PC-3 (cell line): ENCODE measurements around the gene PVALEF. TPM values are rescaled to one million over a fixed set of nuclear protein-coding genes. Genes with fewer than 3 reads are reported as not detected.

ENCODE experiments used
- ATAC-seq: fragments of 200-7000 bp; cut with Tn5 transposase; 2 replicates; pipeline ENCODE4 v1.9.1; 2020; ENCODE audit warnings: mild to moderate bottlenecking, moderate library complexity
- BruUV-seq: library from RNA; stranded (reverse); fragments of 400-500 nt; replicated peaks from 2 replicates; lab custom pipeline; 2021; lab: Mats Ljungman, UMichigan
- CTCF ChIA-PET: fragments of 300-600 bp; sonication (Branson Sonifier 250); formaldehyde crosslinking; loops from one replicate; lab custom pipeline; 2022; ENCODE audit warnings: antibody characterized with exemption; lab: Charles Lee
- POLR2A ChIA-PET: fragments of 300-600 bp; sonication (Branson Sonifier 250); formaldehyde crosslinking; loops from one replicate; lab custom pipeline; 2022; ENCODE audit warnings: antibody characterized with exemption; ENCODE audit not compliant: unreplicated experiment; lab: Charles Lee
- DNase-seq: peaks from one replicate; pipeline ENCODE4 v3.0.0-alpha.2; 2015
- H2AFZ ChIP-seq: fragments of 300-600 bp; sonication (generic); 2 replicates; pipeline ENCODE4 v1.6.0; 2016; ENCODE audit warnings: antibody characterized with exemption, low read length
- H3F3A ChIP-seq: fragments of 300-600 bp; sonication (generic); one replicate; pipeline ENCODE4 v1.6.0; 2017; ENCODE audit warnings: antibody characterized with exemption, low read length, control low read depth, mild to moderate bottlenecking; ENCODE audit not compliant: unreplicated experiment
- H3K27ac ChIP-seq: fragments of 300-600 bp; sonication (generic); 2 replicates; pipeline ENCODE4 v1.5.1; 2016; ENCODE audit warnings: mild to moderate bottlenecking, low read length
- H3K27me3 ChIP-seq: fragments of 300-600 bp; sonication (generic); 2 replicates; pipeline ENCODE4 v1.6.1; 2016; ENCODE audit warnings: low read length, mixed read lengths
- H3K36me3 ChIP-seq: fragments of 300-600 bp; sonication (generic); 2 replicates; pipeline ENCODE4 v1.6.1; 2016; ENCODE audit warnings: low read depth, mixed run types, low read length, mixed read lengths
- H3K4me1 ChIP-seq: fragments of 300-600 bp; sonication (generic); 2 replicates; pipeline ENCODE4 v1.5.1; 2016; ENCODE audit warnings: low read length; ENCODE audit not compliant: insufficient read depth
- H3K4me2 ChIP-seq: fragments of 300-600 bp; sonication (generic); 2 replicates; pipeline ENCODE4 v1.6.0; 2016; ENCODE audit warnings: low read length
- H3K4me3 ChIP-seq: fragments of 300-600 bp; sonication (generic); 2 replicates; pipeline ENCODE4 v1.5.1; 2016; ENCODE audit warnings: mild to moderate bottlenecking, low read length, mixed read lengths
- H3K79me2 ChIP-seq: fragments of 300-600 bp; sonication (generic); 2 replicates; pipeline ENCODE4 v1.6.1; 2017; ENCODE audit warnings: low read length, mixed read lengths
- H3K9ac ChIP-seq: fragments of 300-600 bp; sonication (generic); 2 replicates; pipeline ENCODE4 v1.6.0; 2016; ENCODE audit warnings: mild to moderate bottlenecking, low read length
- H3K9me2 ChIP-seq: fragments of 300-600 bp; sonication (generic); replicated peaks from 2 replicates; pipeline ENCODE4 v1.6.1; 2016; ENCODE audit warnings: mixed run types, low read length, mixed read lengths
- H3K9me3 ChIP-seq: fragments of 300-600 bp; sonication (generic); 2 replicates; pipeline ENCODE4 v1.6.1; 2016; ENCODE audit warnings: low read length, mixed read lengths
- H4K20me1 ChIP-seq: fragments of 300-600 bp; sonication (generic); 2 replicates; pipeline ENCODE4 v1.6.1; 2016; ENCODE audit warnings: low read length, mixed read lengths
- EZH2 ChIP-seq: fragments of 300-600 bp; sonication (generic); IDR thresholded peaks from one replicate; pipeline ENCODE4 v1.6.1; 2017; ENCODE audit warnings: antibody characterized with exemption, mild to moderate bottlenecking, low read length; ENCODE audit not compliant: unreplicated experiment
- EZH2phosphoT487 ChIP-seq: fragments of 300-600 bp; sonication (generic); IDR thresholded peaks from 2 replicates; pipeline ENCODE4 v1.6.1; 2018; ENCODE audit warnings: mild to moderate bottlenecking, antibody characterized with exemption, low read length, borderline replicate concordance
- intact Hi-C: fragments of 100-400 bp; cut with micrococcal nuclease; formaldehyde crosslinking; loops from 2 replicates; pipeline ENCODE4 v1.9.0; 2023
- total RNA-seq: library from RNA; depleted of rRNA; stranded (reverse); fragments of >200 nt; gene quantifications from 2 replicates; pipeline ENCODE4 v1.2.3, GENCODE V29; 2014
- TF ChIP-seq, protein P1 (sequence below): fragments of 300-600 bp; sonication (generic); conservative IDR thresholded peaks from 2 replicates; pipeline ENCODE4 v1.5.1; 2017; ENCODE audit warnings: antibody characterized with exemption, low read depth, mild to moderate bottlenecking, low read length

Gene PVALEF
- total RNA-seq, 1 experiment from 2014 or later = not detected

GRCh38 chr17:81138083-81138482, 27.2 kb upstream of the PVALEF start:
- H3K9me2 ChIP-seq = no peaks in the 10 kb centered on the region
- no peak overlapping the region for H3K27ac ChIP-seq
- CTCF ChIA-PET = no interaction called here
- POLR2A ChIA-PET = no interaction called here
- H3K4me2 ChIP-seq = no peak overlapping the region
- no peaks in the 10 kb centered on the region for H3K27me3 ChIP-seq
- no peak overlapping the region for H3K4me3 ChIP-seq
- H4K20me1 ChIP-seq = no peaks in the 10 kb centered on the region
- intact Hi-C loops = no loop called here
- H3K4me1 ChIP-seq = no peaks in the 10 kb centered on the region
- no peaks in the 10 kb centered on the region for H3K9me3 ChIP-seq
- no peak overlapping the region for H2AFZ ChIP-seq
- H3K36me3 ChIP-seq = no peaks in the 10 kb centered on the region
- no peak for ATAC-seq
- TF ChIP-seq, protein P1, sequence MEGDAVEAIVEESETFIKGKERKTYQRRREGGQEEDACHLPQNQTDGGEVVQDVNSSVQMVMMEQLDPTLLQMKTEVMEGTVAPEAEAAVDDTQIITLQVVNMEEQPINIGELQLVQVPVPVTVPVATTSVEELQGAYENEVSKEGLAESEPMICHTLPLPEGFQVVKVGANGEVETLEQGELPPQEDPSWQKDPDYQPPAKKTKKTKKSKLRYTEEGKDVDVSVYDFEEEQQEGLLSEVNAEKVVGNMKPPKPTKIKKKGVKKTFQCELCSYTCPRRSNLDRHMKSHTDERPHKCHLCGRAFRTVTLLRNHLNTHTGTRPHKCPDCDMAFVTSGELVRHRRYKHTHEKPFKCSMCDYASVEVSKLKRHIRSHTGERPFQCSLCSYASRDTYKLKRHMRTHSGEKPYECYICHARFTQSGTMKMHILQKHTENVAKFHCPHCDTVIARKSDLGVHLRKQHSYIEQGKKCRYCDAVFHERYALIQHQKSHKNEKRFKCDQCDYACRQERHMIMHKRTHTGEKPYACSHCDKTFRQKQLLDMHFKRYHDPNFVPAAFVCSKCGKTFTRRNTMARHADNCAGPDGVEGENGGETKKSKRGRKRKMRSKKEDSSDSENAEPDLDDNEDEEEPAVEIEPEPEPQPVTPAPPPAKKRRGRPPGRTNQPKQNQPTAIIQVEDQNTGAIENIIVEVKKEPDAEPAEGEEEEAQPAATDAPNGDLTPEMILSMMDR = no peak
- TF ChIP-seq EZH2 = no peak
- no peak for TF ChIP-seq EZH2phosphoT487
- no peaks in the 10 kb centered on the region for H3K79me2 ChIP-seq
- no TSS peak for BruUV-seq
- H3F3A ChIP-seq = no peaks in the 10 kb centered on the region
- DNase-seq = no peak
- no peak overlapping the region for H3K9ac ChIP-seq

GRCh38 chr17:81138500-81138899, 26.8 kb upstream of the PVALEF start:
- Histone ChIP-seq H2AFZ (no peak overlapping the region), H3K4me3 (no peak overlapping the region), H3K79me2 (no peaks in the 10 kb centered on the region), H4K20me1 (no peaks in the 10 kb centered on the region), H3K4me1 (no peaks in the 10 kb centered on the region), H3K27ac (no peak overlapping the region), H3F3A (no peaks in the 10 kb centered on the region), H3K4me2 (no peak overlapping the region), H3K9ac (no peak overlapping the region), H3K9me3 (no peaks in the 10 kb centered on the region), H3K27me3 (no peaks in the 10 kb centered on the region), H3K9me2 (no peaks in the 10 kb centered on the region), H3K36me3 (no peaks in the 10 kb centered on the region)
- ATAC-seq (no peak), DNase-seq (no peak)
- TF ChIP-seq EZH2phosphoT487 = no peak
- TF ChIP-seq, protein P1 = no peak
- TF ChIP-seq EZH2 = no peak
- intact Hi-C loops = no loop called here
- ChIA-PET POLR2A (no interaction called here), CTCF (no interaction called here)
- no TSS peak for BruUV-seq

DNA sequence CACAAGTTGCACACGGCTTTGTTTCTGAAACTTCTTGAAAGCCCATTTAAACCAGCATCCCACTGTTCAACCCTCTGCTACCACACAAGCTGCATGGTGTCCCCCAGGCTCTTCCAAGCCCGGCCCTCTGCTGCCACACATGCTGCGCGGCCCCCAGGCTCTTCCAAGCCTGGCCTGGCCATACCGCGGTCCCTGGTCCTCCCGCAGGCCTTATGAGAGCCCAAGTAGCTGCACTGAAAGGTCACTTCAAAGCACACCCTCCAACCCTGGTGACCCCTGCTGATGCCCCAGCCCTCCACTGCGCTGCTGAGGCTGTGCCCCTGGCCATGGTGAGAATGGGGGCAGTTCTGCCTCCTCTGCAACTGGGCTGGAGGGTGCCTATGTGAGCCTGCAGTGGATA, 25.9 kb upstream of the PVALEF start:
- H3K27ac ChIP-seq = no peak overlapping the region
- DNase-seq = no peak
- no peaks in the 10 kb centered on the region for H3K4me1 ChIP-seq
- H3K4me2 ChIP-seq = no peak overlapping the region
- H3K9ac ChIP-seq = no peak overlapping the region
- no peaks in the 10 kb centered on the region for H3K9me2 ChIP-seq
- TF ChIP-seq EZH2 (no peak), EZH2phosphoT487 (no peak)
- TF ChIP-seq, protein P1 = no peak
- BruUV-seq = no TSS peak
- no peak overlapping the region for H3K4me3 ChIP-seq
- no peaks in the 10 kb centered on the region for H3F3A ChIP-seq
- intact Hi-C loops = no loop called here
- H3K9me3 ChIP-seq = no peaks in the 10 kb centered on the region
- CTCF ChIA-PET = no interaction called here
- no peak for ATAC-seq
- H3K27me3 ChIP-seq = no peaks in the 10 kb centered on the region
- POLR2A ChIA-PET = no interaction called here
- no peaks in the 10 kb centered on the region for H3K79me2 ChIP-seq
- no peak overlapping the region for H2AFZ ChIP-seq
- H4K20me1 ChIP-seq = no peaks in the 10 kb centered on the region
- H3K36me3 ChIP-seq = no peaks in the 10 kb centered on the region
